K562 (cell line): Measurements from ENCODE around the gene PRR23E. TPM values are rescaled to one million over a fixed set of nuclear protein-coding genes. Genes with fewer than 3 reads are reported as not detected.
A peak's percentile ranks its signal among the peaks of the same experiment; 100 is the strongest.

Source experiments
- ATAC-seq: fragments of 200-7000 bp; cut with Tn5 transposase; 3 replicates; pipeline ENCODE4 v1.9.1; 2020; ENCODE audit warnings: moderate library complexity
- BruUV-seq: library from RNA; stranded (reverse); fragments of 400-500 nt; replicated peaks from 2 replicates; lab custom pipeline; 2021; lab: Mats Ljungman, UMichigan
- CTCF ChIA-PET: fragments of 300-600 bp; formaldehyde crosslinking; extraction: SDS; loops from one replicate; lab custom pipeline; 2021; ENCODE audit warnings: low intra/inter-chr PET ratio; lab: Yijun Ruan, JAX
- POLR2A ChIA-PET: fragments of 300-600, 350-650 bp; sonication (Branson Sonifier 250); formaldehyde crosslinking; extraction: SDS; loops from one replicate; lab custom pipeline; 2021; ENCODE audit warnings: antibody characterized with exemption, inconsistent platforms; lab: Yijun Ruan, JAX
- DNase-seq, 4 experiments: peaks; one replicate each; pipeline versions ENCODE4 v3.0.0 to v3.0.0-alpha.2; 2011 to 2018; ENCODE audit warnings: low spot score in 3 of 4, mixed read lengths in 3 of 4; ENCODE audit errors: extremely low read depth in 1 of 4
- FAIRE-seq: peaks from 2 replicates; lab custom pipeline; 2011; peaks lifted over from hg19 to GRCh38; lab: Jason Lieb, UNC
- H2AFZ ChIP-seq: 2 replicates; pipeline ENCODE4 v1.6.0; 2011; ENCODE audit warnings: low read depth, low read length, control low read depth, inconsistent platforms
- H3K27ac ChIP-seq: fragments of 200-600 bp; 3 replicates; pipeline ENCODE4 v1.8.0; 2011; ENCODE audit warnings: low read depth, mild to moderate bottlenecking, control low read depth, inconsistent platforms, low read length, moderate library complexity, mixed read lengths; ENCODE audit errors: extremely low read depth
- H3K27me3 ChIP-seq, 2 experiments: fragments of 300-600 bp in 1 of 2; 2 replicates in 1 of 2; 3 replicates in 1 of 2; pipeline versions ENCODE4 v1.6.0 to v1.8.0; 2011; ENCODE audit warnings: inconsistent platforms in 2 of 2, low read length in 2 of 2, mild to moderate bottlenecking in 1 of 2, mixed read lengths in 1 of 2, moderate library complexity in 1 of 2; ENCODE audit not compliant: control insufficient read depth in 2 of 2, insufficient read depth in 2 of 2
- H3K36me3 ChIP-seq: fragments of 300-600 bp; 3 replicates; pipeline ENCODE4 v1.8.0; 2011; ENCODE audit warnings: mild to moderate bottlenecking, low read length, inconsistent platforms; ENCODE audit not compliant: control insufficient read depth, insufficient read depth
- H3K4me1 ChIP-seq, 2 experiments: fragments of 200-600 bp in 1 of 2; replicated peaks in 1 of 2; 2 replicates in 1 of 2; 3 replicates in 1 of 2; pipeline versions ENCODE4 v1.5.1 to v1.8.0; 2011; ENCODE audit warnings: inconsistent platforms in 2 of 2, low read length in 2 of 2, mild to moderate bottlenecking in 1 of 2, mixed read lengths in 1 of 2, moderate library complexity in 1 of 2; ENCODE audit not compliant: control insufficient read depth in 2 of 2, insufficient read depth in 2 of 2
- H3K4me2 ChIP-seq: 2 replicates; pipeline ENCODE4 v1.6.1; 2011; ENCODE audit warnings: low read length, control low read depth, inconsistent platforms, mixed read lengths; ENCODE audit not compliant: insufficient read depth
- H3K4me3 ChIP-seq: fragments of 200-600 bp; sonication (generic), shearing (Covaris generic); 2 replicates; pipeline ENCODE4 v1.5.1; 2016; ENCODE audit warnings: control low read depth, inconsistent platforms
- H3K79me2 ChIP-seq: fragments of 200-600 bp; 3 replicates; pipeline ENCODE4 v1.8.0; 2011; ENCODE audit warnings: low read length, inconsistent platforms; ENCODE audit not compliant: control insufficient read depth, insufficient read depth
- H3K9ac ChIP-seq, 2 experiments: 2 replicates each; pipeline versions ENCODE4 v1.6.0 to v1.6.1; 2011; ENCODE audit warnings: low read depth in 2 of 2, low read length in 2 of 2, control low read depth in 1 of 2, inconsistent platforms in 1 of 2, mild to moderate bottlenecking in 1 of 2, mixed read lengths in 1 of 2; ENCODE audit not compliant: insufficient read depth in 1 of 2
- H3K9me1 ChIP-seq: one replicate; pipeline ENCODE4 v1.6.0; 2011; ENCODE audit warnings: inconsistent platforms, mild to moderate bottlenecking, low read length, moderate library complexity; ENCODE audit not compliant: control insufficient read depth, insufficient read depth
- H3K9me3 ChIP-seq: replicated peaks from 2 replicates; pipeline ENCODE4 v1.5.1; 2011; ENCODE audit warnings: low read depth, low read length, inconsistent platforms; ENCODE audit not compliant: control insufficient read depth, insufficient read depth
- H4K20me1 ChIP-seq: replicated peaks from 2 replicates; pipeline ENCODE4 v1.6.1; 2011; ENCODE audit warnings: low read length, inconsistent platforms, mixed read lengths; ENCODE audit not compliant: control insufficient read depth, insufficient read depth
- ARHGAP35 ChIP-seq: fragments of 450-650 bp; IDR thresholded peaks from 2 replicates; pipeline ENCODE4 v1.6.1; 2018; ENCODE audit not compliant: partially characterized antibody
- NRF1 ChIP-seq, 2 experiments: fragments of 450-650 bp; IDR thresholded peaks in 1 of 2; conservative IDR thresholded peaks in 1 of 2; 2 replicates each; pipeline ENCODE4 v1.6.1; 2014; ENCODE audit warnings: mild to moderate bottlenecking in 2 of 2
- WGBS: fragments of 100-300 bp; shearing (Covaris generic); methylation state at CpG from one replicate; pipeline ENCODE4 v1.1.6; 2016; ENCODE audit warnings: low coverage, mixed read lengths; ENCODE audit not compliant: insufficient coverage; ENCODE audit errors: missing lambda C conversion rate; 5-methylcytosine and 5-hydroxymethylcytosine counted together
- in situ Hi-C: fragments of 300-500 bp; cut with MboI; formaldehyde crosslinking; loops from 4 replicates; pipeline ENCODE4 v1.15.0; 2018; ENCODE audit warnings: inconsistent platforms, mixed read lengths
- intact Hi-C: fragments of 100-400 bp; cut with micrococcal nuclease; formaldehyde crosslinking; loops from 2 replicates; pipeline ENCODE4 v1.14.2; 2022
- polyA plus RNA-seq, 8 experiments: library from polyadenylated mRNA; depleted of rRNA in 4 of 8; stranded (reverse) in 5 of 8; unstranded in 3 of 8; fragments of >200 nt; fragmentation: Nextera tagmentation in 2 of 8; fragmentation: Illumina TruSeq in 1 of 8; extraction: Ambion mirVana in 2 of 8; extraction: Trizol in 1 of 8; gene quantifications; 2 replicates each; pipeline versions ENCODE4 v1.2.1 to v1.2.3, GENCODE V29; 2011 to 2014; ENCODE audit warnings: inconsistent platforms in 1 of 8, missing spikeins in 1 of 8
- total RNA-seq, 7 experiments: library from RNA; depleted of rRNA in 6 of 7; stranded (reverse); fragments of >200 nt in 6 of 7; fragmentation: Illumina TruSeq in 2 of 7; extraction: Trizol in 2 of 7; gene quantifications; 2 replicates each; pipeline versions ENCODE4 v1.2.1 to v1.2.3, GENCODE V29; 2011 to 2021; ENCODE audit warnings: low replicate concordance in 1 of 7

PRR23E gene
- total and polyA plus RNA-seq, 9 of the 15 experiments (the other 6 are each of a cell fraction or from before 2014, with no cell fraction given) = not detected

- intact Hi-C loops = no loop called here
- no peak overlapping the region for H3K4me2 ChIP-seq
- no peak overlapping the region for H3K4me3 ChIP-seq
- DNase-seq = no peak
- ChIA-PET CTCF (no interaction called here), POLR2A (no interaction called here)
- no peak overlapping the region for H3K27ac ChIP-seq
- no peaks in the 10 kb centered on the region for H3K27me3 ChIP-seq
- no peaks in the 10 kb centered on the region for H3K9me1 ChIP-seq
- 6% methylated on average over 6 of the region's 8 CpGs for WGBS
- H2AFZ ChIP-seq = no peak overlapping the region
- H3K79me2 ChIP-seq = no peaks in the 10 kb centered on the region
- no peak for FAIRE-seq
- no peak overlapping the region for H3K9ac ChIP-seq
- H3K4me1 ChIP-seq = no peaks in the 10 kb centered on the region
- in situ Hi-C loops = no loop called here
- TF ChIP-seq NRF1 (conservative IDR thresholded peaks at IDR 0.05 in 1 of 2, IDR thresholded peaks at IDR 0.05 in 1 of 2) = peak; percentile 36 to 50
- no peak for TF ChIP-seq ARHGAP35
- H3K9me3 ChIP-seq = no peaks in the 10 kb centered on the region
- no peaks in the 10 kb centered on the region for H3K36me3 ChIP-seq
- ATAC-seq = no peak; the same call in 2 of the 3 replicates
- H4K20me1 ChIP-seq = no peaks in the 10 kb centered on the region
- no TSS peak for BruUV-seq
Measured at GRCh38 chr3:127182848-127183714, 9.8 kb upstream of the PRR23E start.
